NB4 (cell line): ENCODE measurements around the gene TEP1.
A peak's percentile ranks its signal among the peaks of the same experiment; 100 is the strongest.

Source experiments
- DNase-seq: peaks from one replicate; pipeline ENCODE4 v3.0.0; 2010; ENCODE audit warnings: low read depth
- H3K4me3 ChIP-seq: one replicate; pipeline ENCODE4 v1.5.1; 2011; ENCODE audit warnings: mild to moderate bottlenecking, low read depth, low read length, moderate library complexity
- CTCF ChIP-seq: IDR thresholded peaks from one replicate; pipeline ENCODE4 v1.5.1; 2012; ENCODE audit warnings: low read depth, low read length
- MAX ChIP-seq: IDR thresholded peaks from 2 replicates; pipeline ENCODE4 v1.6.1; 2011; ENCODE audit warnings: low read depth, low read length
- MYC ChIP-seq: IDR thresholded peaks from 2 replicates; pipeline ENCODE4 v1.6.1; 2011; ENCODE audit warnings: low read depth, low read length
- POLR2A ChIP-seq: IDR thresholded peaks from 2 replicates; pipeline ENCODE4 v1.6.1; 2011; ENCODE audit warnings: mild to moderate bottlenecking; ENCODE audit not compliant: insufficient read length; ENCODE audit errors: extremely low read depth

Gene TEP1

GRCh38 chr14:20416223-20416622 lies 2.9 kb upstream of the TEP1 start:
- no peak overlapping the region for H3K4me3 ChIP-seq
- TF ChIP-seq MAX (no peak), MYC (no peak), POLR2A (no peak), CTCF (no peak)

GRCh38 chr14:20415782-20416206 lies 2.5 kb upstream of the TEP1 start:
- TF ChIP-seq POLR2A, result no peak
- peak; percentile 54 for TF ChIP-seq CTCF
- no peak for TF ChIP-seq MYC
- TF ChIP-seq MAX, result no peak
- H3K4me3 ChIP-seq, result no peak overlapping the region
- DNase-seq, result peak; percentile 83

More at GRCh38 chr14:20416223-20416622, 2.9 kb upstream of the TEP1 start:
- no peak for DNase-seq

GRCh38 chr14:20413744-20414082 lies 412 bp upstream of the TEP1 start:
- DNase-seq, result peak; percentile 48
- peak overlapping the region; percentile 75 for H3K4me3 ChIP-seq
- TF ChIP-seq MYC (no peak), MAX (no peak), CTCF (no peak), POLR2A (no peak)

- H3K4me3 ChIP-seq, result peak overlapping the region; percentile 75
- TF ChIP-seq MAX, result no peak
- TF ChIP-seq POLR2A, result no peak
- TF ChIP-seq MYC, result no peak
- TF ChIP-seq CTCF, result no peak
- no peak for DNase-seq
Measured at GRCh38 chr14:20412411-20412810, 890 bp downstream of the TEP1 start.

GRCh38 chr14:20409226-20409625 lies 4.1 kb downstream of the TEP1 start:
- DNase-seq, result no peak
- no peak for TF ChIP-seq MAX
- no peak for TF ChIP-seq MYC
- TF ChIP-seq POLR2A, result no peak
- no peak for TF ChIP-seq CTCF
- H3K4me3 ChIP-seq, result no peak overlapping the region

- TF ChIP-seq MYC, result no peak
- TF ChIP-seq MAX, result no peak
- TF ChIP-seq CTCF, result no peak
- no peak for TF ChIP-seq POLR2A
- no peak overlapping the region for H3K4me3 ChIP-seq
- DNase-seq, result no peak
Measured at GRCh38 chr14:20403521-20403920, 9.8 kb downstream of the TEP1 start.
